ENCODE results near the gene SOHLH1.

GRCh38 chr9:135703726-135704125 lies 4.4 kb upstream of the SOHLH1 start:
- TF ChIP-seq, protein P1, sequence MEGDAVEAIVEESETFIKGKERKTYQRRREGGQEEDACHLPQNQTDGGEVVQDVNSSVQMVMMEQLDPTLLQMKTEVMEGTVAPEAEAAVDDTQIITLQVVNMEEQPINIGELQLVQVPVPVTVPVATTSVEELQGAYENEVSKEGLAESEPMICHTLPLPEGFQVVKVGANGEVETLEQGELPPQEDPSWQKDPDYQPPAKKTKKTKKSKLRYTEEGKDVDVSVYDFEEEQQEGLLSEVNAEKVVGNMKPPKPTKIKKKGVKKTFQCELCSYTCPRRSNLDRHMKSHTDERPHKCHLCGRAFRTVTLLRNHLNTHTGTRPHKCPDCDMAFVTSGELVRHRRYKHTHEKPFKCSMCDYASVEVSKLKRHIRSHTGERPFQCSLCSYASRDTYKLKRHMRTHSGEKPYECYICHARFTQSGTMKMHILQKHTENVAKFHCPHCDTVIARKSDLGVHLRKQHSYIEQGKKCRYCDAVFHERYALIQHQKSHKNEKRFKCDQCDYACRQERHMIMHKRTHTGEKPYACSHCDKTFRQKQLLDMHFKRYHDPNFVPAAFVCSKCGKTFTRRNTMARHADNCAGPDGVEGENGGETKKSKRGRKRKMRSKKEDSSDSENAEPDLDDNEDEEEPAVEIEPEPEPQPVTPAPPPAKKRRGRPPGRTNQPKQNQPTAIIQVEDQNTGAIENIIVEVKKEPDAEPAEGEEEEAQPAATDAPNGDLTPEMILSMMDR (conservative IDR thresholded peaks at IDR 0.05; ENCODE audit: low read length), result no peak
- TF ChIP-seq EZH2phosphoT487 (IDR thresholded peaks at IDR 0.05; ENCODE audit: borderline replicate concordance, low read depth, low read length), result no peak
